HepG2 (cell line): ENCODE data around the gene KCNQ1OT1. TPM values are rescaled to one million over a fixed set of nuclear protein-coding genes. Genes with fewer than 3 reads are reported as not detected.

ENCODE experiments used
- ADNP ChIP-seq: sonication (generic); formaldehyde crosslinking; IDR thresholded peaks from 2 replicates; pipeline ENCODE4 v1.4.0; 2020; ENCODE audit warnings: missing genetic modification reagents
- DMTF1 ChIP-seq: sonication (generic); formaldehyde crosslinking; IDR thresholded peaks from 2 replicates; pipeline ENCODE4 v1.4.0; 2020; ENCODE audit warnings: mild to moderate bottlenecking, missing genetic modification reagents
- E2F1 ChIP-seq: sonication (generic); formaldehyde crosslinking; IDR thresholded peaks from 2 replicates; pipeline ENCODE4 v1.5.0; 2020; ENCODE audit warnings: missing genetic modification reagents
- MIER2 ChIP-seq: IDR thresholded peaks from 2 replicates; pipeline ENCODE4 v1.6.1; 2016; ENCODE audit warnings: missing biosample characterization, missing genetic modification reagents
- MXD3 ChIP-seq: IDR thresholded peaks from 2 replicates; pipeline ENCODE4 v1.6.1; 2016; ENCODE audit warnings: mild to moderate bottlenecking, missing biosample characterization, missing genetic modification reagents
- NR2F2 ChIP-seq: IDR thresholded peaks from 2 replicates; pipeline ENCODE4 v1.6.1; 2012; ENCODE audit warnings: low read depth, inconsistent platforms, borderline replicate concordance
- RERE ChIP-seq: IDR thresholded peaks from 2 replicates; pipeline ENCODE4 v1.6.1; 2016; ENCODE audit warnings: low read depth, missing genetic modification reagents, missing compliant biosample characterization
- ZBTB38 ChIP-seq: sonication (generic); formaldehyde crosslinking; IDR thresholded peaks from 2 replicates; pipeline ENCODE4 v1.5.1; 2020; ENCODE audit warnings: mild to moderate bottlenecking, missing genetic modification reagents
- ZNF280D ChIP-seq: sonication (generic); formaldehyde crosslinking; IDR thresholded peaks from 2 replicates; pipeline ENCODE4 v1.5.1; 2020; ENCODE audit warnings: mild to moderate bottlenecking, missing genetic modification reagents
- ZNF33B ChIP-seq: sonication (generic); formaldehyde crosslinking; IDR thresholded peaks from 2 replicates; pipeline ENCODE4 v1.5.1; 2020; ENCODE audit warnings: mild to moderate bottlenecking, missing genetic modification reagents
- ZNF704 ChIP-seq: sonication (generic); formaldehyde crosslinking; IDR thresholded peaks from 2 replicates; pipeline ENCODE4 v1.8.1; 2023; ENCODE audit warnings: mild to moderate bottlenecking, inconsistent platforms, moderate library complexity, missing genetic modification reagents, borderline replicate concordance
- ZNF724P ChIP-seq: sonication (generic); formaldehyde crosslinking; IDR thresholded peaks from 2 replicates; pipeline ENCODE4 v1.8.0; 2022; ENCODE audit warnings: missing genetic modification reagents, borderline replicate concordance
- polyA plus RNA-seq, 8 experiments: library from polyadenylated mRNA; depleted of rRNA in 3 of 8; stranded (reverse) in 7 of 8; unstranded in 1 of 8; fragments of >200 nt; fragmentation: Illumina TruSeq in 4 of 8; extraction: Trizol in 4 of 8; gene quantifications; 2 replicates each; pipeline versions ENCODE4 v1.2.1 to v1.2.3, GENCODE V29; 2011 to 2016; ENCODE audit warnings: low read depth in 4 of 8, missing spikeins in 1 of 8, mixed read lengths in 1 of 8; ENCODE audit not compliant: insufficient read depth in 1 of 8
- total RNA-seq, 5 experiments: library from RNA; depleted of rRNA; stranded (reverse); fragments of >200 nt; fragmentation: Illumina TruSeq; extraction: Trizol; gene quantifications; 2 replicates each; pipeline ENCODE4 v1.2.3, GENCODE V29; 2016; ENCODE audit warnings: low read depth in 1 of 5

Gene KCNQ1OT1
- total and polyA plus RNA-seq, 2 of the 13 experiments (the other 11 are each of a cell fraction or from before 2014, with no cell fraction given) = 1.3 to 18.9 TPM

GRCh38 chr11:2699531-2700414 is at the start of gene KCNQ1OT1 (continued):
- TF ChIP-seq ZNF280D (peak; percentile 67; the same call in 1 of the 2 replicates), E2F1 (CRISPR knock-in tag) (peak; percentile 75; the same call in 1 of the 2 replicates), NR2F2 (0 out of 2 replicates have a peak, but pooled peaks have one; percentile 23), MIER2 (CRISPR knock-in tag) (0 out of 2 replicates have a peak, but pooled peaks have one; percentile 20), MXD3 (CRISPR knock-in tag) (peak; percentile 66; the same call in 1 of the 2 replicates), ADNP (no peak), DMTF1 (CRISPR knock-in tag) (no peak), RERE (CRISPR knock-in tag) (0 out of 2 replicates have a peak, but pooled peaks have one; percentile 14), ZNF704 (CRISPR knock-in tag) (peak; percentile 17; the same call in 1 of the 2 replicates), ZNF724P (CRISPR knock-in tag) (peak; percentile 64), ZBTB38 (CRISPR knock-in tag) (peak; percentile 56; the same call in 1 of the 2 replicates), ZNF33B (CRISPR knock-in tag) (peak; percentile 17; the same call in 1 of the 2 replicates)
